DMS 273 (cell line): ENCODE measurements around the gene GPN1.
A peak's percentile ranks its signal among the peaks of the same experiment; 100 is the strongest.
"Not testable (repeated sequence)": the region's sequence is repeated elsewhere in the genome, so short reads cannot be mapped to it uniquely, and the experiment has no call there.

Experiments
- DNase-seq: peaks from one replicate; lab custom pipeline; 2025; ENCODE audit not compliant: unreplicated experiment; lab: John Stamatoyannopoulos, UW

Gene GPN1

GRCh38 chr2:27626921-27627320 lies 1.9 kb upstream of the GPN1 start:
- DNase-seq: not testable (repeated sequence)

- peak; percentile 60 for DNase-seq
These were observed 685 bp upstream of the GPN1 start for GRCh38 chr2:27627963-27628766.

- DNase-seq: not testable (repeated sequence)
These were observed 1.4 kb downstream of the GPN1 start for GRCh38 chr2:27630257-27630656.

- DNase-seq: no peak
These were observed 5.4 kb downstream of the GPN1 start for GRCh38 chr2:27634291-27634690.

GRCh38 chr2:27636766-27637165 lies 7.9 kb downstream of the GPN1 start:
- DNase-seq: no peak

GRCh38 chr2:27638037-27638637 lies 9.3 kb downstream of the GPN1 start:
- DNase-seq: no peak

GRCh38 chr2:27638709-27639108 lies 9.9 kb downstream of the GPN1 start:
- DNase-seq: no peak

- no peak for DNase-seq
These were observed 11.9 kb downstream of the GPN1 start for GRCh38 chr2:27640722-27641245.

GRCh38 chr2:27645197-27645596 lies 16.3 kb downstream of the GPN1 start:
- DNase-seq: no peak

- DNase-seq: no peak
These were observed 18.4 kb downstream of the GPN1 start for GRCh38 chr2:27647289-27647688.

GRCh38 chr2:27647737-27648136 lies 18.9 kb downstream of the GPN1 start:
- no peak for DNase-seq

GRCh38 chr2:27651056-27651455 lies 22.2 kb downstream of the GPN1 start:
- peak; percentile 76 for DNase-seq

- no peak for DNase-seq
These were observed 23.5 kb downstream of the GPN1 start for GRCh38 chr2:27652341-27652740.

- no peak for DNase-seq
These were observed 23.9 kb downstream of the GPN1 start for GRCh38 chr2:27652790-27653189.

- no peak for DNase-seq
These were observed 24.5 kb downstream of the GPN1 start for GRCh38 chr2:27653397-27653796.

GRCh38 chr2:27655155-27655951 lies 26.5 kb downstream of the GPN1 start:
- no peak for DNase-seq

GRCh38 chr2:27661371-27661770 lies 32.5 kb downstream of the GPN1 start:
- no peak for DNase-seq

GRCh38 chr2:27663285-27664153 lies 34.7 kb downstream of the GPN1 start, which contains the start of the genes SLC4A1AP and SUPT7L:
SLC4A1AP (plus strand) TSS chr2:27663889; CDS start chr2:27663915, 26 bp downstream.
SUPT7L (minus strand) TSS chr2:27663614; CDS start chr2:27662192, 1,422 bp downstream.
- peak; percentile 95 for DNase-seq

GRCh38 chr2:27664154-27664574 lies 35.3 kb downstream of the GPN1 start:
- peak; percentile 61 for DNase-seq

GRCh38 chr2:27664622-27665363 lies 35.9 kb downstream of the GPN1 start:
- no peak for DNase-seq
